GM12801 (cell line): ENCODE data around the gene RDH5.

Experiments used
- TF ChIP-seq, protein P1 (sequence below): IDR thresholded peaks from one replicate; pipeline ENCODE4 v1.5.1; 2011; ENCODE audit warnings: control low read depth; ENCODE audit not compliant: insufficient read length; ENCODE audit errors: extremely low read depth

The RDH5 gene

DNA sequence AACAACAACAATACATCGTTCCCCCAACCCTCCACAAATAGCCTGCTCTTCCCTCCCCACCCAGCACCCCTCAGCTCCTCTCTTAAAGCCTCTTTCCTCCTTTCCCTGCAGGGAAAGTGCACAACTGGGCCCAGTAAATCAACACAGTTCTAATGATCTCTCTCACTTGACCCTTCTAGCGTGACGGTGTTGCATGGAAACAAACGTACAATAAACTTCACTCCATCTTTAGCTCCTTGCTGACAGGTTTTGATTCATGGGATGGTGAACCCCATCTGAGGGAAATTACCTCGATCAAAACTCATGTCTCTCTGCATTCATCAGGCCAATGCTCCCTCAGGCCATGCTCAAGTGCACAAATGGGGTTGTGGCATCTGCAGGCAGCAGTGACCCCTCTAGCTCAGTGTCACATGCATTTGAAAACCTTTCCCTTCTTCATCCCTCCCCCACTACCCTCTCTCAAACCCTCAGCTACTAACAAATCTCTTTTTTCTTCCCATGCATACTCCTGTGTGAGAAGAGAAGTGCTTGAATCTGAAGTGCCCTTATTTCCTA, 45.6 kb downstream of the RDH5 start:
- TF ChIP-seq, protein P1, sequence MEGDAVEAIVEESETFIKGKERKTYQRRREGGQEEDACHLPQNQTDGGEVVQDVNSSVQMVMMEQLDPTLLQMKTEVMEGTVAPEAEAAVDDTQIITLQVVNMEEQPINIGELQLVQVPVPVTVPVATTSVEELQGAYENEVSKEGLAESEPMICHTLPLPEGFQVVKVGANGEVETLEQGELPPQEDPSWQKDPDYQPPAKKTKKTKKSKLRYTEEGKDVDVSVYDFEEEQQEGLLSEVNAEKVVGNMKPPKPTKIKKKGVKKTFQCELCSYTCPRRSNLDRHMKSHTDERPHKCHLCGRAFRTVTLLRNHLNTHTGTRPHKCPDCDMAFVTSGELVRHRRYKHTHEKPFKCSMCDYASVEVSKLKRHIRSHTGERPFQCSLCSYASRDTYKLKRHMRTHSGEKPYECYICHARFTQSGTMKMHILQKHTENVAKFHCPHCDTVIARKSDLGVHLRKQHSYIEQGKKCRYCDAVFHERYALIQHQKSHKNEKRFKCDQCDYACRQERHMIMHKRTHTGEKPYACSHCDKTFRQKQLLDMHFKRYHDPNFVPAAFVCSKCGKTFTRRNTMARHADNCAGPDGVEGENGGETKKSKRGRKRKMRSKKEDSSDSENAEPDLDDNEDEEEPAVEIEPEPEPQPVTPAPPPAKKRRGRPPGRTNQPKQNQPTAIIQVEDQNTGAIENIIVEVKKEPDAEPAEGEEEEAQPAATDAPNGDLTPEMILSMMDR: no peak

DNA sequence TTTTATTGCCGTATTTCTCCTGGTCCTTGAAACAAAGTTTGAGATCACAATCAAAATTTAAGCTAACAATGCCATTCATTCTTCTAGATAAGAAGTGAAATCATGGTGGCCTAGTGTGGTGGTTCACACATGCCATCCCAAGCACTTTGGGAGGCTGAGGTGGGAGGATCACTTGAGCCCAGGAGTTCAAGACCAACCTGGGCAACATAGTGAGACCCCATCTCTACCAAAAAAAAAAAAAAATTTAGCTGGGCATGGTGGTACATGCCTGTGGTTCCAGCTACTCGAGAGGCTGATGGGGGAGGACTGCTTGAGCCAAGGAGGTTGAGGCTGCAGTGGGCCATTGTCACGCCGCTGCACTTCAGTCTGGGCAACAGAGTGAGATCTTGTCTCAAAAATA, 47.0 kb downstream of the RDH5 start:
- TF ChIP-seq, protein P1: no peak

DNA sequence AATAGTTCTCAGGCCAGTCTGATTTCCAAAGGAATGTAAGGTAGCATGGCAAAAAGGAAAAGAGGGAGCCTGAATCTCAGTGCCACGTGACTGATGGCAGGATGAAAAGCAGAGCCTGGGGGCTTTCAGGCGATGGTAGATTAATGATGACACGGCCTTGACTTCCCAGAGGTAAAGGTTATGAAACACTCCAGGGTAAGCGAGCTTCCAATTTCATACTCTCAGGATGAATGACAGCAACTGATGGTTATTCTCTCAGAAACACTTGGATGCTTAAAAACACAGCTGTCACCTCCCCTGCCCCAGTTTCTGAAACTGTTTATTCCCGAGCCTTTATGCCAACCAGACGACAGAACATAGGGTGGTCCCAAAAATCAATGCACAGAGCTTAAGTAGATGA, 51.5 kb downstream of the RDH5 start:
- TF ChIP-seq, protein P1: no peak
